ENCODE data around the gene PSMD3. TPM values are rescaled to one million over a fixed set of nuclear protein-coding genes. Genes with fewer than 3 reads are reported as not detected.
"Not testable (repeated sequence)": the region's sequence is repeated elsewhere in the genome, so short reads cannot be mapped to it uniquely, and the experiment has no call there.

PSMD3 gene
- total RNA-seq, 2 donors from 2014 or later = 152 to 164 TPM

DNA sequence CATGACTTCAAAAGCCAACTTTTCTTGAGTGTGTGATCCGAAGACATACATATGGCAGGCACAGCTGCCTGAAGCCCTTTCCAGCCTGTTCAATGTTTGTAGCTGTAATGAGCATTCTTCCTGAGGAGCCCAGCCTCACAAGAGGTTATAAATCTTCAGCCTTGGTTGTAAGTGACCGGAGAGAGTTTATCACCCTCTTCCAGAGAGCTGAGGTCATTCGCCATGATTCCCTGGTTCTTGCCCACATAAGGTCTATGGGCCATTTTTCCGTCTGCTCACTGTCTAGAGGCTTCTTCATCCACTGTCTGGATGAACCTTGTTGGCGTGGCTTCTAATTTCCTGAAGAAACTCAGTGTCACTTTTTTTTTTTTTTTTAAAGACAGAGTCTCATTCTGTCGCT is 24.9 kb downstream of the PSMD3 start:
- Mint-ChIP-seq H3K9me3 (no peaks in the 10 kb centered on the region), H3K27ac (no peak overlapping the region), H3K36me3 (ENCODE audit: low read depth) (no peaks in the 10 kb centered on the region), H3K4me3 (no peak overlapping the region), H3K4me1 (no peaks in the 10 kb centered on the region), H3K27me3 (ENCODE audit: insufficient read depth) (no peaks in the 10 kb centered on the region)
- 92 to 93% methylated on average over 6 of the region's 6 CpGs for WGBS, 2 experiments (ENCODE audit: insufficient coverage in 1 of 2, insufficient read length in 1 of 2)
- H3K9ac ChIP-seq (ENCODE audit: extremely low read depth, low read length, poor library complexity, severe bottlenecking) = no peak overlapping the region
- no peak for DNase-seq
- H3K4me3 ChIP-seq (ENCODE audit: low read length) = no peak overlapping the region
- TF ChIP-seq, protein P1, sequence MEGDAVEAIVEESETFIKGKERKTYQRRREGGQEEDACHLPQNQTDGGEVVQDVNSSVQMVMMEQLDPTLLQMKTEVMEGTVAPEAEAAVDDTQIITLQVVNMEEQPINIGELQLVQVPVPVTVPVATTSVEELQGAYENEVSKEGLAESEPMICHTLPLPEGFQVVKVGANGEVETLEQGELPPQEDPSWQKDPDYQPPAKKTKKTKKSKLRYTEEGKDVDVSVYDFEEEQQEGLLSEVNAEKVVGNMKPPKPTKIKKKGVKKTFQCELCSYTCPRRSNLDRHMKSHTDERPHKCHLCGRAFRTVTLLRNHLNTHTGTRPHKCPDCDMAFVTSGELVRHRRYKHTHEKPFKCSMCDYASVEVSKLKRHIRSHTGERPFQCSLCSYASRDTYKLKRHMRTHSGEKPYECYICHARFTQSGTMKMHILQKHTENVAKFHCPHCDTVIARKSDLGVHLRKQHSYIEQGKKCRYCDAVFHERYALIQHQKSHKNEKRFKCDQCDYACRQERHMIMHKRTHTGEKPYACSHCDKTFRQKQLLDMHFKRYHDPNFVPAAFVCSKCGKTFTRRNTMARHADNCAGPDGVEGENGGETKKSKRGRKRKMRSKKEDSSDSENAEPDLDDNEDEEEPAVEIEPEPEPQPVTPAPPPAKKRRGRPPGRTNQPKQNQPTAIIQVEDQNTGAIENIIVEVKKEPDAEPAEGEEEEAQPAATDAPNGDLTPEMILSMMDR (conservative IDR thresholded peaks at IDR 0.05) = no peak
- no peaks in the 10 kb centered on the region for H3K9me3 ChIP-seq (ENCODE audit: control insufficient read depth, low read length)
- H3K4me1 ChIP-seq (ENCODE audit: control insufficient read depth, insufficient read depth, low read length) = no peaks in the 10 kb centered on the region
- no peaks in the 10 kb centered on the region for H3K36me3 ChIP-seq (ENCODE audit: control insufficient read depth, insufficient read depth, low read length)
- H3K27me3 ChIP-seq (ENCODE audit: control insufficient read depth, insufficient read depth, low read length, poor library complexity, severe bottlenecking) = no peaks in the 10 kb centered on the region
- H3K27ac ChIP-seq (ENCODE audit: low read depth, low read length) = no peak overlapping the region

DNA sequence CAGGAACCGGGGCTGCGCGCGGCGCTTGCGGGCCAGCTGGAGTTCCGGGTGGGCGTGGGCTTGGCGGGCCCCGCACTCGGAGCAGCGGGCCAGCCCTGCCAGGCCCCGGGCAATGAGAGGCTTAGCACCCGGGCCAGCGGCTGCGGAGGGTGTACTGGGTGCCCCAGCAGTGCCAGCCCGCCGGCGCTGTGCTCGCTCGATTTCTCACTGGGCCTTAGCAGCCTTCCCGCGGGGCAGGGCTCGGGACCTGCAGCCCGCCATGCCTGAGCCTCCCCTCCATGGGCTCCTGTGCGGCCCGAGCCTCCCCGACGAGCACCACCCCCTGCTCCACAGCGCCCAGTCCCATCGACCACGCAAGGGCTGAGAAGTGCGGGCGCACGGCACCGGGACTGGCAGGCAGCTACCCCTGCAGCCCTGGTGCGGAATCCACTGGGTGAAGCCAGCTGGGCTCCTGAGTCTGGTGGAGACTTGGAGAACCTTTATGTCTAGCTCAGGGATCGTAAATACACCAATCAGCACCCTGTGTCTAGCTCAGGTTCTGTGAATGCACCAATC is 30.4 kb downstream of the PSMD3 start:
- H3K9me3 Mint-ChIP-seq; H3K27me3 Mint-ChIP-seq (ENCODE audit: insufficient read depth); H3K4me1 ChIP-seq (ENCODE audit: control insufficient read depth, insufficient read depth, low read length); H3K4me3 ChIP-seq (ENCODE audit: low read length); H3K4me3 Mint-ChIP-seq; H3K9me3 ChIP-seq (ENCODE audit: control insufficient read depth, low read length); H3K9ac ChIP-seq (ENCODE audit: extremely low read depth, low read length, poor library complexity, severe bottlenecking); H3K27ac ChIP-seq (ENCODE audit: low read depth, low read length); DNase-seq; H3K27ac Mint-ChIP-seq; H3K36me3 Mint-ChIP-seq (ENCODE audit: low read depth); H3K27me3 ChIP-seq (ENCODE audit: control insufficient read depth, insufficient read depth, low read length, poor library complexity, severe bottlenecking); H3K4me1 Mint-ChIP-seq; H3K36me3 ChIP-seq (ENCODE audit: control insufficient read depth, insufficient read depth, low read length): not testable (repeated sequence)
- WGBS, 2 experiments (ENCODE audit: insufficient coverage in 1 of 2, insufficient read length in 1 of 2) = 95 to 97% methylated on average over 23 to 37 of the region's 38 CpGs

DNA sequence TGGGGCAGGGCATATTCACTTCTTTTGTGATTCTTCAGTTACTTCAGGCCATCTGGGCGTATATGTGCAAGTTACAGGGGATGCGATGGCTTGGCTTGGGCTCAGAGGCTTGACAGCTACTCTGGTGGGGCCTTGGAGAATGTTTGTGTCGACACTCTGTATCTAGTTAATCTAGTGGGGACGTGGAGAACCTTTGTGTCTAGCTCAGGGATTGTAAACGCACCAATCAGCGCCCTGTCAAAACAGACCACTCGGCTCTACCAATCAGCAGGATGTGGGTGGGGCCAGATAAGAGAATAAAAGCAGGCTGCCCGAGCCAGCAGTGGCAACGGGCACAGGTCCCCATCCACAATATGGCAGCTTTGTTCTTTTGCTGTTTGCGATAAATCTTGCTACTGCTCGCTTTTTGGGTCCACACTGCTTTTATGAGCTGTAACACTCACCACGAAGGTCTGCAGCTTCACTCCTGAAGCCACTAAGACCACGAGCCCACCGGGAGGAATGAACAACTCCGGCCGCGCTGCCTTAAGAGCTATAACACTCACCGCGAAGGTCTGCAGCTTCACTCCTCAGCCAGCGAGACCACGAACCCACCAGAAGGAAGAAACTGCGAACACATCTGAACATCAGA is 31.5 kb downstream of the PSMD3 start:
- not testable (repeated sequence) for H3K4me1 ChIP-seq (ENCODE audit: control insufficient read depth, insufficient read depth, low read length); H3K9ac ChIP-seq (ENCODE audit: extremely low read depth, low read length, poor library complexity, severe bottlenecking); H3K4me1 Mint-ChIP-seq; H3K36me3 Mint-ChIP-seq (ENCODE audit: low read depth); H3K4me3 Mint-ChIP-seq; H3K27me3 ChIP-seq (ENCODE audit: control insufficient read depth, insufficient read depth, low read length, poor library complexity, severe bottlenecking); DNase-seq; H3K9me3 Mint-ChIP-seq; H3K27ac ChIP-seq (ENCODE audit: low read depth, low read length); H3K27me3 Mint-ChIP-seq (ENCODE audit: insufficient read depth); H3K36me3 ChIP-seq (ENCODE audit: control insufficient read depth, insufficient read depth, low read length); H3K9me3 ChIP-seq (ENCODE audit: control insufficient read depth, low read length); H3K4me3 ChIP-seq (ENCODE audit: low read length); H3K27ac Mint-ChIP-seq
- 92 to 94% methylated on average over 6 to 22 of the region's 22 CpGs for WGBS, 2 experiments (ENCODE audit: insufficient coverage in 1 of 2, insufficient read length in 1 of 2)

DNA sequence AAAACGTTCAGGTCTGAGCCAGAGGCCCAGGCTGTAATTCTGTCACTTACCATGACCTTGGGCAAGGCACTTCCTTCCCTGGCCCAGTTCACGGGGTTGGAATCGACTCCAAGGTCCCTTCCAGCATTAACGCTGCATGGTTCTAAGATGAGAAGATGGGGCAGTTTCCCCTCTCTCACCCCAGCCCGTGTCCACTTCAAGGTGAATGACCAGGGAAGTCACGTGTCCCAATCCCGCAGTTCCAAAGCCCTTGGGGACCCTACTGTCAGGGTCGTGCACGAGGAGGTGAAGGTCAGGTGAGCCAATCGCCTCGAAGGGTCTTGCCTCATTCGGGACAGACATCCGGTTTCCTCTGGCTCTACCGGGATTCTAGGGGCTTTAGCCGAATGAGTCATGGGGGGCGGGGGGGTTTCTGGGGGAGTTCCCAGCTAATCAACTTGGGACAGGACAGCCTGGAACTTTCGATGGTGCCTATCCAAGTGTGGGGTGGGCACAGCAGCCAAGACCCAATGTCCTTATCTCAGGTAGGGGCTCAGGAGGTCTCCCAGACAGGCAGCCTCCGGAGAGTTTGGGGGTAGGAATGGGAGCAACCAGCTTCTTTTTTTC is 33.9 kb downstream of the PSMD3 start:
- H3K4me3 ChIP-seq (ENCODE audit: low read length) = no peak overlapping the region
- Mint-ChIP-seq H3K27me3 (ENCODE audit: insufficient read depth) (no peaks in the 10 kb centered on the region), H3K4me3 (no peak overlapping the region), H3K27ac (no peak overlapping the region), H3K9me3 (peaks cover 3% of the 10 kb centered on the region), H3K36me3 (ENCODE audit: low read depth) (peaks cover 6% of the 10 kb centered on the region), H3K4me1 (peaks cover 14% of the 10 kb centered on the region)
- H3K36me3 ChIP-seq (ENCODE audit: control insufficient read depth, insufficient read depth, low read length) = no peaks in the 10 kb centered on the region
- no peaks in the 10 kb centered on the region for H3K27me3 ChIP-seq (ENCODE audit: control insufficient read depth, insufficient read depth, low read length, poor library complexity, severe bottlenecking)
- no peak overlapping the region for H3K27ac ChIP-seq (ENCODE audit: low read depth, low read length)
- peaks cover 5% of the 10 kb centered on the region for H3K4me1 ChIP-seq (ENCODE audit: control insufficient read depth, insufficient read depth, low read length)
- 74 to 81% methylated on average over 14 to 18 of the region's 18 CpGs for WGBS, 2 experiments (ENCODE audit: insufficient coverage in 1 of 2, insufficient read length in 1 of 2)
- no peak overlapping the region for H3K9ac ChIP-seq (ENCODE audit: extremely low read depth, low read length, poor library complexity, severe bottlenecking)
- no peaks in the 10 kb centered on the region for H3K9me3 ChIP-seq (ENCODE audit: control insufficient read depth, low read length)
- no peak for DNase-seq
- TF ChIP-seq, protein P1 (conservative IDR thresholded peaks at IDR 0.05) = no peak
